ENCODE results near the gene NF1. TPM values are rescaled to one million over a fixed set of nuclear protein-coding genes. Genes with fewer than 3 reads are reported as not detected.
A peak's percentile ranks its signal among the peaks of the same experiment; 100 is the strongest.

The NF1 gene
- total RNA-seq, 1 donor from 2014 or later = 69.9 TPM

DNA sequence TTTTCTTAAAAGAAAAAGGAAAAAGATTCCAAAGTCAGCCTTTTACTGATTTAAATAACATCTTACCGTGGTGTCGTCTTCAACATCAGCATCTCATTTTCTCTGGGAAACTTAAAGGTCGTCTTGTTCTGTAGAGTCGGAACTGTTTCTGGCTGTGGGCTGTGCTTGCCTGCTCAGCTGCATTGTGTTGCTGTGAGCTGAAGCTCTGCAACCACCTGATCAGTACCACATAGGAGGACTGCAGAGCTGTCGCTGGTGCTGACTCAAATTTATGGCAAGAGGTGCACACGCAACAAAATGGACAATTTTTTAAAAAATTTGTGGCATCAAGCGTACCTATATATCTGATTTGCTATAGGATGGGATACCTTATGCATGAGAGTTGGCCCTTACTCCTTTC is 202.3 kb downstream of the NF1 start, which contains the start of gene OMG:
OMG (minus strand) TSS at position 150 of the 400 bp plus-strand sequence. CDS start 908 bp downstream, outside the sequence.
- DNase-seq (ENCODE audit: extremely low spot score, unreplicated experiment) = no peak
- H3K9me3 Mint-ChIP-seq = no peaks in the 10 kb centered on the region
- TF ChIP-seq, protein P1, sequence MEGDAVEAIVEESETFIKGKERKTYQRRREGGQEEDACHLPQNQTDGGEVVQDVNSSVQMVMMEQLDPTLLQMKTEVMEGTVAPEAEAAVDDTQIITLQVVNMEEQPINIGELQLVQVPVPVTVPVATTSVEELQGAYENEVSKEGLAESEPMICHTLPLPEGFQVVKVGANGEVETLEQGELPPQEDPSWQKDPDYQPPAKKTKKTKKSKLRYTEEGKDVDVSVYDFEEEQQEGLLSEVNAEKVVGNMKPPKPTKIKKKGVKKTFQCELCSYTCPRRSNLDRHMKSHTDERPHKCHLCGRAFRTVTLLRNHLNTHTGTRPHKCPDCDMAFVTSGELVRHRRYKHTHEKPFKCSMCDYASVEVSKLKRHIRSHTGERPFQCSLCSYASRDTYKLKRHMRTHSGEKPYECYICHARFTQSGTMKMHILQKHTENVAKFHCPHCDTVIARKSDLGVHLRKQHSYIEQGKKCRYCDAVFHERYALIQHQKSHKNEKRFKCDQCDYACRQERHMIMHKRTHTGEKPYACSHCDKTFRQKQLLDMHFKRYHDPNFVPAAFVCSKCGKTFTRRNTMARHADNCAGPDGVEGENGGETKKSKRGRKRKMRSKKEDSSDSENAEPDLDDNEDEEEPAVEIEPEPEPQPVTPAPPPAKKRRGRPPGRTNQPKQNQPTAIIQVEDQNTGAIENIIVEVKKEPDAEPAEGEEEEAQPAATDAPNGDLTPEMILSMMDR (conservative IDR thresholded peaks at IDR 0.05) = no peak
- no peaks in the 10 kb centered on the region for H3K27me3 Mint-ChIP-seq
- no peak within 1 kb of the TSS for H3K27ac Mint-ChIP-seq
- H3K4me3 Mint-ChIP-seq = no peak within 1 kb of the TSS
- peaks cover 7% of the 10 kb centered on the region for H3K36me3 Mint-ChIP-seq
- no peaks in the 10 kb centered on the region for H3K4me1 Mint-ChIP-seq (ENCODE audit: unreplicated experiment)

DNA sequence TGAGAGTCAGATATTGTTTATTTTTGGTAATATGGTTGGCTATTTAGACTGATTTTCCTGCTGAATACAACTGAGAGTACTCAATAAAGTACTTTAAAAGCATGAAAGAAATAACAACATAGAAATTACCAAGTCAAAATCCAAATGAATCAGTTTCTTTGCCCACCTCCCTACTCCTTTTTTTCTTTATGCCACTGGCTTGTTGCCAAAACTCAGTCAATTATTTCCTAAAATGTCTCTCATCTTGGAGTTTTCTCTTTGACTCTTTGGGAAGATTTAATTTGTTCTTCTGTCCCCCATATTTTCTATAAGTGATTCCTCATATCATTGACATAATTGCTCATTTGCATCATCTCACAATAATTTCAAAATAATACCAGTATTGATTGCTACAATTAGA is 204.8 kb downstream of the NF1 start:
- Mint-ChIP-seq H3K9me3 (no peaks in the 10 kb centered on the region), H3K4me3 (no peak overlapping the region), H3K27ac (no peak overlapping the region), H3K27me3 (no peaks in the 10 kb centered on the region), H3K4me1 (ENCODE audit: unreplicated experiment) (no peaks in the 10 kb centered on the region), H3K36me3 (no peaks in the 10 kb centered on the region)
- DNase-seq (ENCODE audit: extremely low spot score, unreplicated experiment) = no peak
- TF ChIP-seq, protein P1 (conservative IDR thresholded peaks at IDR 0.05) = no peak

DNA sequence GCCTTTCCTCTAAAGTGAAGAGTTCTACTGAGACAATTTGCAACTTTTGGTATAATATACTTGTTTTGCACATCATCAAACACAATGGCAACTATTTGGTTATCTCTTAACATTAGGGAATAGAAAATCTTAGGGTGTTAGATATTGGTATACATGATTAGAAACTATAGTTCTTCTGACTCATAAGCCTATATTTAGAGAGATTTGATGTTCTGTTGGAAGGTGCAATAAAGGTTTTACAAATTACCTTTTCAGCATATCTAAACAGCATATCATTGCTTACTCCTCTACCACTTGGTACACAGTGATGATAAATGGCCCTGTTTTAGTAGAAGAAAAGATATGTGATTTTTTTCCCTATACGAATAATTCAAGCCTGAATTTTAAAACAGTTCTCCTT is 212.9 kb downstream of the NF1 start:
- H3K36me3 Mint-ChIP-seq = peaks cover 22% of the 10 kb centered on the region
- no peak overlapping the region for H3K4me3 Mint-ChIP-seq
- H3K27me3 Mint-ChIP-seq = no peaks in the 10 kb centered on the region
- H3K27ac Mint-ChIP-seq = no peak overlapping the region
- peaks cover 7% of the 10 kb centered on the region for H3K4me1 Mint-ChIP-seq (ENCODE audit: unreplicated experiment)
- H3K9me3 Mint-ChIP-seq = no peaks in the 10 kb centered on the region
- TF ChIP-seq, protein P1 (conservative IDR thresholded peaks at IDR 0.05) = no peak
- no peak for DNase-seq (ENCODE audit: extremely low spot score, unreplicated experiment)

DNA sequence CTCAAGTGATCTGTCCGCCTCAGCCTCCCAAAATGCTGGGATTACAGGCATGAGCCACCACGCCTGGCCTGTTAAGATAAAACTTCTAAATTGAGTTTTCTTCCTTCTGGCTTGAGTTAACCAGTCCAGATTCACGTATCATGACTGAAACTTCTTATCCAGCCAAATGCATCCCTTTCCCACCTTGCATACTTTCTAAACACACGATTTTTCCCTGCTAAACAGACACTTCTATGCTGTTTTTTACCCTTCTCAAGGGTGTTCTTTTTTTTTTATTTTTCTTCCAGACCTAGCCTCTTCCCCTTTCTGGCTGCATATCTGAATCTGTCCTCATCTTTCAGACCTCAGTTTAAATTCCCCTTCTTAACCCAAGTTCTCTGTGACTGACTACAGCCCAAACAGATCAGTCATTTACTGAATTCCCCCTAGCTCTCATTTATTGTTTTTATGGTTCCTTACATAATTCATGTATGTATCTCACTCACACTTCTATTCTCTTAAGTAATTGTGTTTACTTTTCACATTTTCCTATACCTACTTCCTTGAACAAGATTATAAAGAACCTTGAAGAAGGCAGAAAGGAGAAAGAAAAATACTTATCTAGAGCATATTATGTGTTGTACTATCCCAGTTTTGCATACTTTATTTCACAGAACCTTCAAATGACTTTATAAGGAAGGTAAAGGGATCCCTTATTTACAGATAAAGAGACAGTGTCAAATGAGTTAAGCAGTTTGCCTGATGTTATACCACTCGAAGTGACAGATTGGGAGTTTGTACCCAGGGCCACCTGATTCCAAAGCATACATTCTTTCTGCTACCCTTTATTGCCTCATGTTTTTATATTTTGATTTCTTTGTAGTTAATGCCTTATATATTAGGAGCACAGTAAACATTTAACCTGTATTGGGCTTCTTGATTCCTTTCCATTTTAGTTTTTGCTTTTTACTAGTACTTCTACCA is 213.9 kb downstream of the NF1 start:
- TF ChIP-seq, protein P1 (conservative IDR thresholded peaks at IDR 0.05) = no peak
- peak overlapping the region; percentile 23 for H3K27ac Mint-ChIP-seq
- no peaks in the 10 kb centered on the region for H3K27me3 Mint-ChIP-seq
- peaks cover 22% of the 10 kb centered on the region for H3K36me3 Mint-ChIP-seq
- H3K4me1 Mint-ChIP-seq (ENCODE audit: unreplicated experiment) = peaks cover 7% of the 10 kb centered on the region
- no peak overlapping the region for H3K4me3 Mint-ChIP-seq
- H3K9me3 Mint-ChIP-seq = no peaks in the 10 kb centered on the region
- DNase-seq (ENCODE audit: extremely low spot score, unreplicated experiment) = no peak

DNA sequence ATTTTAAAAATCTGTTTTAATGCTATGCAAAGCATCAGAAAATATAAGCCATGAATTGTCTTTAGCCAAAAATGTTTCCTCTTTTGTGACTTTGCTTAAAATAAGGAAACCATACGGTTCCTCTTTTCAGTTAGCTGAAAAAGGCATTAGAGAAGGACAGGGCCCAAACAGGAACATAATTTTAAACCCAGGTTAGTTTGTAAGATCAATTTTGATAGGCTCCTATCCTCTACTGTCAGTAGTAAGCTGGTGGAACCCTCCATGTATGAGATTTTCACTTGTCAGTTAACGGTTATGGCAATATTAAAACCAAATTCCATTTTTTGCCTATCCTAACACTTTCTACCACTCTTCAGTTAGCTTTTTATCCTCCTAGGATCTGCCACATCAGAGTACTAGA is 214.8 kb downstream of the NF1 start:
- Mint-ChIP-seq H3K27me3 (no peaks in the 10 kb centered on the region), H3K27ac (no peak overlapping the region), H3K4me3 (no peak overlapping the region), H3K36me3 (peaks cover 22% of the 10 kb centered on the region), H3K9me3 (no peaks in the 10 kb centered on the region), H3K4me1 (ENCODE audit: unreplicated experiment) (peaks cover 7% of the 10 kb centered on the region)
- TF ChIP-seq, protein P1 (conservative IDR thresholded peaks at IDR 0.05) = no peak
- no peak for DNase-seq (ENCODE audit: extremely low spot score, unreplicated experiment)

Measured in type B pancreatic cell (in vitro differentiated cells).